Motor neuron (in vitro differentiated cells): ENCODE measurements around the gene DPF3. TPM values are rescaled to one million over a fixed set of nuclear protein-coding genes. Genes with fewer than 3 reads are reported as not detected.
A peak's percentile ranks its signal among the peaks of the same experiment; 100 is the strongest.

ENCODE experiments used
- ATAC-seq, 8 experiments: fragments of 200-7000 bp; cut with Tn5 transposase; replicated peaks in 6 of 8; 2 replicates each; pipeline ENCODE4 v1.8.0; 2021; ENCODE audit warnings: mild to moderate bottlenecking in 8 of 8, moderate library complexity in 8 of 8
- H3K27ac ChIP-seq, 2 donors: fragments of 250-450 bp; sonication (Bioruptor Pico); 2 replicates each; pipeline ENCODE4 v1.9.0; 2021; ENCODE audit warnings: antibody characterized with exemption in 2 of 2, mild to moderate bottlenecking in 2 of 2, moderate library complexity in 1 of 2
- H3K4me1 ChIP-seq, 2 donors: fragments of 250-450 bp; sonication (Bioruptor Pico); replicated peaks in 1 of 2; 2 replicates each; pipeline ENCODE4 v1.6.1; 2021; ENCODE audit warnings: antibody characterized with exemption in 2 of 2, mild to moderate bottlenecking in 2 of 2, moderate library complexity in 1 of 2
- H3K4me3 ChIP-seq, 5 donors: fragments of 250-450 bp; sonication (Bioruptor Pico); 2 replicates each; pipeline ENCODE4 v1.9.0; 2021; ENCODE audit warnings: antibody characterized with exemption in 5 of 5, mild to moderate bottlenecking in 5 of 5, moderate library complexity in 4 of 5
- WGBS, 10 experiments: fragments of 450-650 bp; shearing (Covaris generic); methylation state at CpG; one replicate each; pipeline ENCODE4 v1.0.0; 2022; 5-methylcytosine and 5-hydroxymethylcytosine counted together
- in situ Hi-C, 9 experiments: fragments of 400-800 bp; cut with MboI; loops; one replicate each; pipeline ENCODE4 v1.15.0; 2021; ENCODE audit warnings: low sequenced_read_pairs in 9 of 9, low pct_unique_long_range_greater_than_20kb in 2 of 9; ENCODE audit not compliant: unreplicated experiment in 9 of 9
- total RNA-seq, 8 experiments: library from RNA; unstranded; fragments of 300-600 nt; gene quantifications; 2 replicates each; pipeline versions ENCODE4 v1.2.3 to v1.2.4, GENCODE V29; 2022

Gene DPF3
- total RNA-seq, 8 experiments from 2014 or later: 5.0 to 10.8 (median 8.6) TPM

DNA sequence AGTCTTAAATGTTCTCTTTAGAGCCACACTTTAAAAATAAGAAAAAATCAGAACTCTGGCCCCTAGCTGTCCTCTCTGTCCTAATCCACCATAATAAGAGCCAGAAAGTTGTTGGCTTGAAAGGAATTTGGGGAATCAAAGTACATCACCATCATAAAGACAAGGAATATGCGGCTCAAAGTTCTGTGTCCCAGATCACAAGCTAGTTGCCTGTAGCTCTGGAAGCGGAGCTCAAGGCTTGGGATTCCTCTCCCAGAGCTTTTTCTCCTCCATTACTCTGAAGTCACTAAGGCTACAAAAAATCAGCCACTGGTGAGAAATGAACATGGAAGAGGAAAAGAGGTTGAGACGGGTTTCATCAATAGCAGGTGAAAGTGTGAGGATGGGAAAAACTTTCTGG is 6.4 kb downstream of the DPF3 start:
- 63 to 100% (median 88%) methylated on average over 1 to 3 of the region's 3 CpGs; no CpG with 5 or more reads in 3 of the 10 experiments for WGBS, 10 experiments
- in situ Hi-C loops: loop anchor here in 2 of 9 experiments (25.0 kb wide), 1 partner anchor 375 kb away; no protein-coding TSS in a partner anchor
- no peak overlapping the region for H3K4me3 ChIP-seq
- H3K4me1 ChIP-seq: peaks cover 20 to 30% of the 10 kb centered on the region in 2 donors
- ATAC-seq: no peak
- no peak overlapping the region for H3K27ac ChIP-seq

DNA sequence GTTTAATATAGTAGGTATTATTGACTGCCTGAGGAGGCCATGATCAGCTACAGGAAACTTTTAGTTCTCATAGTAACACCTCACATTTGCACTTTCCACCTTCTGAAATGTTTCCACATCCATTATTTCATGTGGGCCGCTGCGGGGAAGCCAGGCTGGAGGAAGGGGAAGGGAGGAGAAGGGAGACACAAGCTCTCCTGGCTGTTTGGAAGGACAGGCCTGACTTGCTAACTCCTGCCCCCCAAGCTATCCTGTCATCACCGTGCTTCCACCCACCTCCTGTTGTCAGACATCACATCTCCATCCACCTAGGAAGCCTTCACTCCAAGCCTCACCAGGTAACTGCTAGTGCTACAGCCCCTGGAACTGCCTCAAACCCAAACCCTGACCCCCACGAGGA is 9.5 kb downstream of the DPF3 start:
- WGBS, 10 experiments: 21 to 100% (median 92%) methylated on average over 2 to 3 of the region's 4 CpGs; no CpG with 5 or more reads in 7 of the 10 experiments
- in situ Hi-C loops: loop anchor here in 2 of 9 experiments (25.0 kb wide), 1 partner anchor 372 kb away; no protein-coding TSS in a partner anchor
- Histone ChIP-seq H3K27ac (no peak overlapping the region), H3K4me1 (peaks cover 22 to 25% of the 10 kb centered on the region in 2 donors), H3K4me3 (no peak overlapping the region)
- no peak for ATAC-seq

DNA sequence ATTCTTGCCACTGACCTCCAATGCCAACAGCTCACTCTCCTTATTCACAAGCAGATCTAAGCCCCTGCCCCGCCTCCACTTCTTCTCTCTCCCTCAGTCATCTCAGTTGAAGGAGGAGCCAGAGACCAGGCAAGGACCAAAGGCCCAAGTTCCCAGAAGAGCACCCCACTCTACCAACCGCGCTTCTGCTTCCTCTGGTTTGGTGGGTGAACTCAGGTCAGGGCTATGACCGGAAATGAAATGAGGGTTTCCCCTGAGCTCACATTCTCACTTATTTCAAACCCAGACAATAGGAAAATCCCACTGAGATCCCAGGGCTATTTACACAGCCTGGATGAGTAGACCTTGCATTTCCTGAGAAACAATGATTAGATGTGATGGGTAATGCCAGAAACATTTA is 9.9 kb downstream of the DPF3 start:
- Histone ChIP-seq H3K4me3 (no peak overlapping the region), H3K27ac (no peak overlapping the region), H3K4me1 (peaks cover 21% of the 10 kb centered on the region in 2 donors)
- WGBS, 10 experiments: 71 to 100% (median 80%) methylated on average over 1 to 4 of the region's 4 CpGs; no CpG with 5 or more reads in 2 of the 10 experiments
- in situ Hi-C loops: loop anchor here in 2 of 9 experiments (25.0 kb wide), 1 partner anchor 372 kb away; no protein-coding TSS in a partner anchor
- ATAC-seq: peak in 3 of 8 experiments; percentile 27 to 50 (median 44)

DNA sequence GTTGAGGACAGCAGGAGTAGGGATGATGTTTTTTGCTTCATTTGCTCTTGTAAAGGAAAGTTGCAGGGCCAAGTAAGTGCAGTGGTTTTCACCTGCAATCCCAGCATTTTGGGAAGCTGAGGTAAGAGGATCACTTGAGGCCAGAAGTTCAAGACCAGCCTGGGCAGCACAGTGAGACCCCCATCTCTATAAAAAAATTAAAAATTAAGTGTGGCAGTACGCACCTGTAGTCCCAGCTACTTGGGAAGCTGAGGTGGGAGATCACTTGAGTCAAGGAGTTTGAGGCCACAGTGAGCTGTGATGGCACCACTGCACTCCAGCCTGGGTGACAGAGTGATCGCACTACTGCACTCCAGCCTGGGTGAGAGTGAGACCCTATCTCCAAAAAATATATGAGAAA is 10.8 kb downstream of the DPF3 start:
- ATAC-seq: no peak
- H3K4me3 ChIP-seq: no peak overlapping the region
- peaks cover 19% of the 10 kb centered on the region in 2 donors for H3K4me1 ChIP-seq
- H3K27ac ChIP-seq: no peak overlapping the region
- in situ Hi-C loops: loop anchor here in 2 of 9 experiments (25.0 kb wide), 1 partner anchor 371 kb away; no protein-coding TSS in a partner anchor
- whole genome bisulfite sequencing, 10 experiments: 86 to 100% (median 100%) methylated on average over 1 to 2 of the region's 2 CpGs; no CpG with 5 or more reads in 4 of the 10 experiments

DNA sequence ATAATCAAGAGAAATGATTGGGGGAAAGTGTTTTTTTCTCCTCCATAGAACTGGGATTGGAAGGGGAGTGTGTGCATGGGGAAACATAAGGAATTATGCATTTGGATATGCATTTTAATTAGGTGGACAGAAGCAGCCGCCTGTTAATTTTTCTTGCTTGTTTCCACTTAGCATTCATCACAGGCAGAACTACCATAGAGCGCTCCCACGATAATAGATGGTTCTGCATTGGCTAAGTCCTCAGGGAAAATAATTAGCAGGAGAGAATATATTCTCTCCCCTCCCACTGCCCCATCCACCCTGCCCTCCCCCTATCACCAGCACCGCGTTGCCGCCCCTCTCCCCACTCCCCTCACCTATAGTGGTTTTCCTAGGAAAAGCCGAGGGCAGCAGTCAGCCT is 11.4 kb downstream of the DPF3 start:
- peak in 4 of 8 experiments; percentile 21 to 69 (median 52) for ATAC-seq
- Histone ChIP-seq H3K4me1 (peaks cover 19% of the 10 kb centered on the region in 2 donors), H3K27ac (no peak overlapping the region), H3K4me3 (no peak overlapping the region)
- 40 to 100% (median 74%) methylated on average over 1 to 3 of the region's 7 CpGs; no CpG with 5 or more reads in 3 of the 10 experiments for WGBS, 10 experiments
- in situ Hi-C loops: loop anchor here in 2 of 9 experiments (25.0 kb wide), 1 partner anchor 370 kb away; no protein-coding TSS in a partner anchor

DNA sequence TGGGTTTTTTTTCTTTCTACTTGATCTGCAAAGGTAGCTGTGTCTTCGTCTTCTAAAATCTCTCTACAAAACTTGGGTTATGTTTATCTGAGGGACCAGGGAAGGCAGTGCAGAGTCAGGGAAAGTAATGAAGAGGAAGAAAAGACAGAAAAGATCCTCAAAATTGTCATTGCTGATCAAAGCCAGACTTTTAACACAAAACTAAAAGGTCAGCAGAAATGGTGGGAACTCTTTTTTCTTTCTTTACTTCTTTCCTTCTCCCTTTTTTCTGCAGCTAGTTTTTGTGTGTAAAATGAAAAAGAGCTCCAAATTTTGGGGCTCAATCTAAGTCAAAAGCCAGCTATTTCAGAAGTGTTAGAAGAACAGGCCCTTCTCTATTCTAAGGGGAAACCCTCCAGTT is 11.9 kb downstream of the DPF3 start:
- H3K4me3 ChIP-seq: no peak overlapping the region
- peaks cover 19% of the 10 kb centered on the region in 2 donors for H3K4me1 ChIP-seq
- in situ Hi-C loops: loop anchor here in 2 of 9 experiments (25.0 kb wide), 1 partner anchor 370 kb away; no protein-coding TSS in a partner anchor
- ATAC-seq: no peak
- WGBS, 10 experiments: 80 to 100% (median 88%) methylated on average over 1 of the region's 1 CpG; no CpG with 5 or more reads in 1 of the 10 experiments
- H3K27ac ChIP-seq: no peak overlapping the region

DNA sequence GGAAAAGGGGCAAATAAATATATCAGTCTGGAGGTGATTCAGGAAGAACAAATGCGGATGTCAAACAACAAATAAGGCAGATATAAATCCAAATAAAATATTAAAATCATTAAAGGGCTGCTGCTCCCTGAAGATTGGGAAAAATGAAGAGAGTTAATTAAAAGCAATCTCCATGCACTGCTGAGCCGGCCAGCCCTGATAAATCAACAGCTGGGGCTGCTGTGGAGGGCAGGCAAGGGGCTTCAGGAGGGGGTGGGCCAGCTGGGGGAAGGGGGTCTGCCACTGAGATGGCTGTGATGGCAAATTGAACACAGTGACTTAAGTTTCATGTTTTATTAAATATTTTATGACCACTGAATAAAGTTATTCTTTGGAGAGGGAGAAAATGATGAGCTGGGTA is 12.4 kb downstream of the DPF3 start:
- Histone ChIP-seq H3K4me3 (no peak overlapping the region), H3K27ac (no peak overlapping the region), H3K4me1 (peaks cover 23% of the 10 kb centered on the region in 2 donors)
- no peak for ATAC-seq
- 33 to 80% (median 60%) methylated on average over 1 to 2 of the region's 2 CpGs; no CpG with 5 or more reads in 6 of the 10 experiments for WGBS, 10 experiments
- in situ Hi-C loops: loop anchor here in 2 of 9 experiments (25.0 kb wide), 1 partner anchor 369 kb away; no protein-coding TSS in a partner anchor

DNA sequence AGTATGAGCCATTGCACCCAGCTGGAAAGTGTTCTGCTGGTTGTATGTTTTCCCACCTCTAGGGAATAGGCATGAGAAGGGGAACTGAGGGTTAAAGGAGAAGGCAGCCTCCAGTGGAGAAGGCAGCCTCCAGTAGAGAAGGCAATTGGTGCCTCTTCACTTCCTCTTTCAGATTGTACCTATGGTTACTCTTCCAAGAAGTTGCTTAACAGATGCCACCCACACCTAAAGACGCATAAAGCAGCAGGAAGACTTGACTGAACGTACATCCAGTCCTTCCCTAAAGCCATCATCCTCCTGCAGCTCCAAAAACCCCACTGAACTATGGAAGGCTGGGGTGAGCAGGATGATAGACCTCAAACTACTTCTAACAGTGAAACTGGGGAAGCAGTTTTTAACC is 13.1 kb downstream of the DPF3 start:
- no peak overlapping the region for H3K4me3 ChIP-seq
- no peak overlapping the region for H3K27ac ChIP-seq
- H3K4me1 ChIP-seq: peaks cover 25 to 30% of the 10 kb centered on the region in 2 donors
- no peak for ATAC-seq
- in situ Hi-C loops: loop anchor here in 2 of 9 experiments (25.0 kb wide), 1 partner anchor 369 kb away; no protein-coding TSS in a partner anchor
- 70 to 100% (median 85%) methylated on average over 1 to 2 of the region's 2 CpGs; no CpG with 5 or more reads in 7 of the 10 experiments for WGBS, 10 experiments

DNA sequence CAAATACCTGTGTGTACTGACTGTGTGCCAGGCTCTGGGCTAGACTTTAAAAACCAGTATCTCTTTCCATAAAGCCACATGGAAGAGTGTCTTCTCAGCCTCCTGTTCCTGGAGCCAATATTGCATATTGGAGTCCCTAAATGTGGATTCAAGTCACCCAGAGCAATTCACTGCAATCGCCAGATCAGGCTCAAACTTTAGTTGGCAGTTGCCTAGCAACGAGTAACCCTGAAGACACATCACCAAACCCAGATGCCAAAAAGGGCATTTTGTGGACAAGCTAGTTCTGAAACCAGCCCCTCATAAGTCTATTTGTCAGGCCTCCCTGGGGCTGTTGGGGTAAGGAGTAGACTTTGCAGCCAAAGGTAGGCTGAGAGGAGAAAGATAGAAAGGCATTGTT is 13.7 kb downstream of the DPF3 start:
- 33 to 100% (median 81%) methylated on average over 1 to 2 of the region's 2 CpGs; no CpG with 5 or more reads in 3 of the 10 experiments for whole genome bisulfite sequencing, 10 experiments
- no peak overlapping the region for H3K4me3 ChIP-seq
- H3K4me1 ChIP-seq: peaks cover 25 to 33% of the 10 kb centered on the region in 2 donors
- ATAC-seq: no peak
- no peak overlapping the region for H3K27ac ChIP-seq
- in situ Hi-C loops: loop anchor here in 2 of 9 experiments (25.0 kb wide), 1 partner anchor 368 kb away; no protein-coding TSS in a partner anchor

DNA sequence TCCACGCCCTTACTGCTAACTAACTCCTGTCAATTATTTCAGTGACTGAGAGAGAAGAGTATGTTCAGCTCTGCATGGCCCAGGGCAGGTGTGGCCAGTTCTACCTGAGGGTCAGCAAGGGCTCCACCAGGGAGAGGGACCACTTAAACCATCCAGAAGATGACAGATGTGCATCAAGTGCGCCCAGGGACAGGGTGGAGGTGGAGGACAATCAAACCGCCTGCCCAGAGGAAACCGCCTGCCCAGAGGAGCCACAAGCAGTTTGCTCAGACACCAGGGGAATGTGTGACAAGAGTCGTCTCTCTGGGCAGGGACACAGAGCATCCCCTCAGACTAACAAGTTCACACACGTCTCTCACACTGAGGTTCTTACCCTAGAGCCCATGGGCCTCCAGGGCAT is 14.5 kb downstream of the DPF3 start:
- H3K4me3 ChIP-seq: no peak overlapping the region
- in situ Hi-C loops: loop anchor here in 2 of 9 experiments (25.0 kb wide), 1 partner anchor 367 kb away; no protein-coding TSS in a partner anchor
- H3K27ac ChIP-seq: no peak overlapping the region
- 100% methylated on average over 1 of the region's 6 CpGs; no CpG with 5 or more reads in 8 of the 10 experiments for WGBS, 10 experiments
- ATAC-seq: no peak
- H3K4me1 ChIP-seq: peaks cover 25 to 33% of the 10 kb centered on the region in 2 donors

DNA sequence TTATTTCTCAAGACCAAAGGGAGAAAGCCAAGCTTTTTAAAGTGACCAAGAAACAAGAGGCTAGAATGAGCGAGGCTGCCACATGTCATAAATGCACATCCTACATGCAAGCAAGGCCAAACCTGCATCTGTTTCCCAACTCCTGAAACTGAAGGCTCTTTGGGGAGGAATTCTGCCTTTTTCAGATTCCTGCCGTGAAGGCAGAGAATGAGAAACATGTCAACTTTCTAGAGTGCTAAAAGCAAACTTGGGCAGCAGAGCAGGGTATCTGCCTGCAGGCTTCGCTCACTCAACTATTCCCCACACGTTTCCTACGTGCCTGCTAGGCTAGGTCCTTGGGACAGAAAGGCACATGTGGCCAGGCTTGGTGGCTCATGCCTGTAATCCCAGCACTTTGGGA is 15.2 kb downstream of the DPF3 start:
- H3K27ac ChIP-seq: no peak overlapping the region
- H3K4me3 ChIP-seq: no peak overlapping the region
- no peak for ATAC-seq
- H3K4me1 ChIP-seq: peaks cover 25 to 30% of the 10 kb centered on the region in 2 donors
- in situ Hi-C loops: loop anchor here in 2 of 9 experiments (25.0 kb wide), 1 partner anchor 366 kb away; no protein-coding TSS in a partner anchor
- 60 to 90% (median 78%) methylated on average over 1 to 5 of the region's 5 CpGs; no CpG with 5 or more reads in 3 of the 10 experiments for WGBS, 10 experiments

DNA sequence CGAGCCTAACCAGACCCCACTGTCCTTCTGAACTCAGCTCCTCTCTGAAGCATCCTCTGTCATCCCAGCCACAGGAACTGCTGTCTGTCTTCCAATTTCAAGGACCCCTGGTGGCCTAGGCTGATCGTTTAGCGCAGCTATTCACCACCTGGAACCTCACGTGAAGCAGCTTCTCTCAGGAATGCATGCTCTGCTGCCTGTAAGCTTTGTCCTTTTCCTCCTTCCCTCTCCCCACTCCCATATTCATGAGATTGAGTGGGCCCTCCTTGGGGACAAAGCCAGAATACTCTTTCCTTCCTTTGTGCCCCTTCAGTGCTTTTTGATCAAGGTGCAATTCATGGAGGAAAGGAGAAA is 17.2 kb downstream of the DPF3 start:
- 13 to 60% (median 40%) methylated on average over 1 to 3 of the region's 4 CpGs; no CpG with 5 or more reads in 6 of the 10 experiments for WGBS, 10 experiments
- in situ Hi-C loops: loop anchor here in 2 of 9 experiments (25.0 kb wide), 1 partner anchor 364 kb away; no protein-coding TSS in a partner anchor
- Histone ChIP-seq H3K4me3 (no peak overlapping the region), H3K4me1 (peaks cover 11 to 25% of the 10 kb centered on the region in 2 donors), H3K27ac (no peak overlapping the region)
- ATAC-seq: peak in 2 of 8 experiments; percentile 17 to 55

DNA sequence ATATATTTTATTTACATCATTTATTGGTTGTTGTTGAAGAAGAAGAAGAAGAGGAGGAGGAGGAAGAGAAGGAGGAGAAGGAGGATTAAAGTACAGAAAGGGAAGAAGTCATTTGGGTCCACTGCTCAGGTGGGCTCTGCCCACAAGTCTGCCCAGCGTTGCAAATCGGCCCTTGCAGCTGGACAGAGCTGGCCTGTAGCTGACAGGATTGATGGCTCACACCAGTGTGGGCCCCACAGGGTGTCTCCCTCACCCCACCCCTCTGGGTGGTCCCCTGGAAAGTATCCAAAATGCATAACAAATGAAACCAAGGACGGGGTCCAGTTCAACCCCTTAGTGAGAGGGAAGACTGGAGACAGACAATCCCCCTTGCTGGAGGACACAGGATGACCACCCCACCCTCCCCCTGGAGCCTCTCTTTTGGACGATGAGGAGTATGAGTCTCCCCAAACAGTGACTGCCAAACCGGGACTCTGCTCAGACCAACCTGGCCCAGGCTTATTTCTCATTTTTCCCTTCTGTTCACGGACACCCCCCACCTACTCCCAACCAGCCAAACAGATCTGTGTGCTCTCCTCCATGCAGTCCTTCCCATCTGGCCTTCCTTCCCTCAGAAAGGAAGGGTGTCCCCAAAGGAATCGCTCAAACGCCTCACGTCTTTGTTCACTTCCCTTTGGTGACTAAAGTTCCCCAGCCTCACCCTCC is 17.7 kb downstream of the DPF3 start:
- H3K27ac ChIP-seq: no peak overlapping the region
- WGBS, 10 experiments: 5 to 73% (median 40%) methylated on average over 1 to 7 of the region's 9 CpGs; no CpG with 5 or more reads in 3 of the 10 experiments
- in situ Hi-C loops: loop anchor here in 2 of 9 experiments (25.0 kb wide), 1 partner anchor 364 kb away; no protein-coding TSS in a partner anchor
- peaks cover 6 to 20% of the 10 kb centered on the region in 2 donors for H3K4me1 ChIP-seq
- no peak overlapping the region for H3K4me3 ChIP-seq
- ATAC-seq: no peak
